Activated B cell treated with CpG ODN at 0.5 μM for 24 hours (primary cell): Measurements from ENCODE around the gene TNIP2. TPM values are rescaled to one million over a fixed set of nuclear protein-coding genes. Genes with fewer than 3 reads are reported as not detected.
A peak's percentile ranks its signal among the peaks of the same experiment; 100 is the strongest.

Source experiments
- ATAC-seq: fragments of 200-7000 bp; cut with Tn5 transposase; one replicate; pipeline ENCODE4 v1.10.0; 2021; ENCODE audit warnings: low read depth, mild to moderate bottlenecking, moderate library complexity
- CTCF ChIA-PET: fragments of 350-600 bp; sonication (Branson Sonifier 250); formaldehyde crosslinking; loops from one replicate; lab custom pipeline; 2021; ENCODE audit warnings: antibody characterized with exemption; lab: Charles Lee
- POLR2A ChIA-PET: fragments of 350-600 bp; sonication (Branson Sonifier 250); formaldehyde crosslinking; loops from one replicate; lab custom pipeline; 2021; ENCODE audit warnings: antibody characterized with exemption; lab: Charles Lee
- DNase-seq: peaks from one replicate; pipeline ENCODE4 v3.0.0; 2022
- H3K27ac Mint-ChIP-seq: one replicate; pipeline ENCODE4 v1.8.0; 2020; ENCODE audit warnings: mixed read lengths
- H3K27me3 Mint-ChIP-seq: one replicate; pipeline ENCODE4 v1.8.0; 2021; ENCODE audit warnings: mixed read lengths
- H3K36me3 Mint-ChIP-seq: one replicate; pipeline ENCODE4 v1.8.0; 2021; ENCODE audit warnings: low read depth, mixed read lengths
- H3K4me1 Mint-ChIP-seq: one replicate; pipeline ENCODE4 v1.8.0; 2021; ENCODE audit warnings: mixed read lengths
- H3K4me3 Mint-ChIP-seq: one replicate; pipeline ENCODE4 v1.8.0; 2020; ENCODE audit warnings: mild to moderate bottlenecking, mixed read lengths
- H3K9me3 Mint-ChIP-seq: one replicate; pipeline ENCODE4 v1.8.0; 2020; ENCODE audit warnings: mixed read lengths
- intact Hi-C: fragments of 100-400 bp; cut with micrococcal nuclease; formaldehyde crosslinking; loops from one replicate; pipeline ENCODE4 v1.15.1; 2024
- total RNA-seq: library from RNA; stranded (reverse); gene quantifications from 2 replicates; pipeline ENCODE4 v1.2.3, GENCODE V29; 2022
- TF ChIP-seq, protein P1 (sequence below): fragments of 200-600 bp; IDR thresholded peaks from one replicate; pipeline ENCODE4 v1.8.0; 2022; ENCODE audit warnings: antibody characterized with exemption, mild to moderate bottlenecking

Gene TNIP2
- total RNA-seq, 1 donor from 2014 or later = 83.2 TPM

DNA sequence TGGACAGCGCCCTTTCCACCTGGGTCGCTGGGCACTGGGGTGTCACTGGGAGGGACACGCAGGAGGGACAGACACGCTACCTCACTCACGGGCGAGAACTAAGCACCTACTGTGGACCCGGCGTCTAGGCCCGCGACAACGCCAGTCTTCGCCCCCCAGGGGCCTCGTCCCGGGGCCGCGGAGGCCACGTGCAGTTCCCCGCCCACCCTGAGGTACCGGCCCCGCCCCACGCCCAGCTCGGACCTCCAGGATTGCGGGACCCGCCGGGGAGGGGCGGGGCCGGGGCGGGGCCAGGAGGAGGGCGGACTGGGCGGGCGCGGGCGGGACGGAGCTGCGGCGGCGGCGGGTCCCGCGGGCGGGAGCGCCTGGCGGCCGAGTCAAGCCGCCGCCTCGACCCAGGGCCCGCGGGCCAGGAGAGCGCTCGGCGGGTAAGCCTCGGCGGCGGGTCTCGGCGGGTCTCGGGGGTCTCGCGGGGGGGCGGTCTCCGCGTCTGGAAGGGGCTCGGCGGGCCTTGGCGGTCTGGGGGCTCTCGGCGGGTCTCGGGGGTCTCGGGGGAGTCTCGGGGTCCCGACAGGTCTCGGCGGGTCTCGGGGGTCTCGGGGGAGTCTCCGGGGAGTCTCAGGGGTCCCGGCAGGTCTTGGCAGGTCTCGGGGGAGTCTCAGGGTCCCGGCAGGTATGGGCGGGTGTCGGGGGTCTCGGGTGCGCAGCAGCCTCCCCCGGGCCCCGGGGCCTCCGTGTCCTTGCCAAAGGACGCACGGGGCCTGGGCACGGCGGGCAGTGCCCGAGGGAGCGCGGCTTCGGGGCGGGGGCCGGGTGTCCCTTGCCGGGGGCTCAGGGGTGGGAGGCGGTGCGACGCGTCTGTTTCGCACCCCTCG lies 36.8 kb upstream of the TNIP2 start, which contains the start of gene SH3BP2:
Gene SH3BP2, plus strand, starts transcription at position 375 of the 875 bp plus-strand sequence. CDS start 27,533 bp downstream, outside the sequence.
- Mint-ChIP-seq H3K36me3 (no peaks in the 10 kb centered on the region), H3K27ac (peak within 1 kb of the TSS; percentile 24), H3K27me3 (no peaks in the 10 kb centered on the region), H3K4me1 (peaks cover 82% of the 10 kb centered on the region), H3K9me3 (no peaks in the 10 kb centered on the region), H3K4me3 (peak within 1 kb of the TSS; percentile 87)
- TF ChIP-seq, protein P1, sequence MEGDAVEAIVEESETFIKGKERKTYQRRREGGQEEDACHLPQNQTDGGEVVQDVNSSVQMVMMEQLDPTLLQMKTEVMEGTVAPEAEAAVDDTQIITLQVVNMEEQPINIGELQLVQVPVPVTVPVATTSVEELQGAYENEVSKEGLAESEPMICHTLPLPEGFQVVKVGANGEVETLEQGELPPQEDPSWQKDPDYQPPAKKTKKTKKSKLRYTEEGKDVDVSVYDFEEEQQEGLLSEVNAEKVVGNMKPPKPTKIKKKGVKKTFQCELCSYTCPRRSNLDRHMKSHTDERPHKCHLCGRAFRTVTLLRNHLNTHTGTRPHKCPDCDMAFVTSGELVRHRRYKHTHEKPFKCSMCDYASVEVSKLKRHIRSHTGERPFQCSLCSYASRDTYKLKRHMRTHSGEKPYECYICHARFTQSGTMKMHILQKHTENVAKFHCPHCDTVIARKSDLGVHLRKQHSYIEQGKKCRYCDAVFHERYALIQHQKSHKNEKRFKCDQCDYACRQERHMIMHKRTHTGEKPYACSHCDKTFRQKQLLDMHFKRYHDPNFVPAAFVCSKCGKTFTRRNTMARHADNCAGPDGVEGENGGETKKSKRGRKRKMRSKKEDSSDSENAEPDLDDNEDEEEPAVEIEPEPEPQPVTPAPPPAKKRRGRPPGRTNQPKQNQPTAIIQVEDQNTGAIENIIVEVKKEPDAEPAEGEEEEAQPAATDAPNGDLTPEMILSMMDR = no peak
- DNase-seq = peak; percentile 69
- peak; percentile 79 for ATAC-seq
- CTCF ChIA-PET = no interaction called here
- POLR2A ChIA-PET = interaction anchor here (0.5 to 1.0 kb wide), 4 partner anchors 10 to 145 kb away, joined by 3 read pairs; no protein-coding TSS in a partner anchor
- intact Hi-C loops = no loop called here

DNA sequence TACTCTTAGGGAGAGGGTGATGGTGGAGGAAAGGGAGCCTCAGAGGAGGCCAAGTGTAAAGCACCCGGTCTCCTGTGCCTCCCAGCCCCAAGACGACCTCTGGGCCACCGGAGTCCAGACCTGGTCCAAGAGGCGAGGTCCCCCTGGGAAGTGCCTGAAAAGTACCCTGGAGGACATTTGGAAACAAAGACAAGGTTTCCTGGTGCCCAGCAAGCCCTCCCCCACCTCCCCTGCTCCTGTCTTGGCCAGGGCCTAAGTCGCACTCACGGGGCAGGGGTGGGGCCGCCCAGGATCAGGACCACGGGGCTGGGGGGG lies 36.2 kb upstream of the TNIP2 start:
- DNase-seq = peak; percentile 20
- ChIA-PET POLR2A (interaction anchor here (0.9 to 1.0 kb wide), 2 partner anchors 14 to 29 kb away, joined by 3 read pairs; no protein-coding TSS in a partner anchor), CTCF (no interaction called here)
- no peaks in the 10 kb centered on the region for H3K9me3 Mint-ChIP-seq
- H3K27ac Mint-ChIP-seq = peak overlapping the region; percentile 24
- intact Hi-C loops = no loop called here
- H3K36me3 Mint-ChIP-seq = no peaks in the 10 kb centered on the region
- peaks cover 82% of the 10 kb centered on the region for H3K4me1 Mint-ChIP-seq
- no peak for ATAC-seq
- H3K27me3 Mint-ChIP-seq = no peaks in the 10 kb centered on the region
- TF ChIP-seq, protein P1 = no peak
- H3K4me3 Mint-ChIP-seq = peak overlapping the region; percentile 50

DNA sequence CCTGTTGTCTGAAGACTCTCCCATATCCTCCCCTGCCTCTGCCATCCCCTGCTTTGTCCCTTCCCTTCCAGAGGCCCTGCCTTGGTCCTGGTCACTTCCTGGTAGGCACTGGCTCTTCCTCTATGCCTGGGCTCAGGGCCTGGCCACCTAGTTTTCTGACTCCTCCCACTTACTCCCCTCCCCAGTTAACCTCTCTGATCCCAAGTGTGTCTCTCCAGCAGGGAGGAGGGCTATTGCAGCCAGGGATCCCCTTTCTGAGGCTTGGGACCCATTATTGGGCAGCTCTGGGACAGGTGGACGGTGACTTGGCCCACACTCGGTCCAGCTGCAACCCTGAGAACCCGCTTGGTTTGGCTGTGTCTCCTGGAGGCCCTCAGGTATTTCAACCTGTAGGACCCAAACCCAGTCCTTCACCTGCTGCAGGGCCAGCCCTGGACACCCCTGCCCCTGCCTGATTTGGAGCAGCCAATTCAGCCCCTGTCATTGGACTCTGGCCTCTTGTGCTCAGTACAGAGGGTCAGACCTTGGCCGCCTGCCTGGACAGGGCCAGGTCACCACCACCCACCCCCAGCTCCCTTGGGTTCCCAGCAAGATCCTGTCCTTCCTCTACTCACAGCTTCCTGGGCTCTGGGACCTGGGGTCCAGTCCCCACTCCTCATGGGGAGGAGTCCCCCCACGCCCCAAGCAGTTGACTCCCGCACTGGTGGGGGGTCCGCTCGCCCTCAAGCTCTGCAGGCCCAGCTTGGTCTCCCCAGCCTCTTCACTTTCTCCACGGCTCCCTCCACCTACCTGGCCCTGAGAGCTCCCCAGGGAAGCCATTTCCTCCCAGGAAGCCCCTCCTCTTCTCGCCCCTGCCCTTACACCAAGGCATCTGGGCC lies 35.6 kb upstream of the TNIP2 start:
- DNase-seq (peak; percentile 18), ATAC-seq (no peak)
- TF ChIP-seq, protein P1 = no peak
- CTCF ChIA-PET = no interaction called here
- H3K4me3 Mint-ChIP-seq = no peak overlapping the region
- peak overlapping the region; percentile 56 for H3K27ac Mint-ChIP-seq
- H3K4me1 Mint-ChIP-seq = peaks cover 82% of the 10 kb centered on the region
- H3K36me3 Mint-ChIP-seq = no peaks in the 10 kb centered on the region
- no peaks in the 10 kb centered on the region for H3K9me3 Mint-ChIP-seq
- POLR2A ChIA-PET = interaction anchor here (0.5 kb wide), 1 partner anchor 61 kb away, joined by 9 read pairs; no protein-coding TSS in a partner anchor
- no peaks in the 10 kb centered on the region for H3K27me3 Mint-ChIP-seq
- intact Hi-C loops = loop anchor here (1.0 kb wide), 1 partner anchor 10 kb away; no protein-coding TSS in a partner anchor

DNA sequence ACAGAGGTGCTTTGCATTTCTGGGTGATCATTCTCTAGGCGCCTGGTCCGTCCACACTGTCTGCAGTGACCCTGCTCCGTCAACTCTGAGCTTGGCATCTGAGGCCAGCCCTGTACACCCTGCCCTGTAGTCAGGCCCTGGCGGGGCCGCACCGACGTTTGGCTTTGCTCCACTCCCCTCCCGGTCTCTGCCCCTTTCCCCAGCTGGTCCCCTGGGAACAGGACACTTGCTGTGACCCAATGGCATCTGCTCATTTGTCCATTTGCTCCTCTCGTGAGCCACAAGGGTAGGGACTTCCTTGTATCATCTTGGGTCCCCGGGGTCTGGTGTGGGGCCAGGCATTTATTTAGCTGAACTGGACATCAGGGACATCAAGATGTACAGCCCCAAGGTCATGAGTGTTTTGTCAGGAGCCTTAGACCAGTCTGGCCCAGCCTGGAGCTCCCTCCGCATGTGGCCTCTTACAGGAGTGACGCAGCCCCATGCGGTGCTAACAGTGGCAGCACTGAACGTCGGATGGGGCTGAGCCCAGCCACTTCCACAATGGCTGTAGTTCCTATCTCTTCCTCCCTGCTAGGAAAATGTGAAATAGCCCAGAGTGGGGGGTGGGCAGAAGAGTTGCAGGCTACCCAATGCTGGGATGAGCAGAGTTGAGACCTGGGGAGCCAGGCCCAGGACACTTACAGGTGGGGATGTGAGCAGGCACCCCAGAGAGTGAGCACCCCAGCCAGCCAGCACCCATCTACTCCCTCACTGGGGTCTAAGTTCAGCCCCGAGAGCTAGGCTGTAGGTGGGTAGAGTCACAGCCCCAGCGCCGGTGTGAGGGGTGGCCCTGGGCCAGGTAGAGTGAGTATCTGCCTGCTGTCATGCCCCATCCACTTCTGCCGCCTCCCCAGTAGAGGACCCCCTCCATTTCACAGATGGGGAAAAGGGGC lies 34.7 kb upstream of the TNIP2 start:
- POLR2A ChIA-PET = interaction anchor here (0.5 to 1.2 kb wide), 4 partner anchors 8 to 62 kb away, joined by 3 to 9 read pairs (median 4); no protein-coding TSS in a partner anchor
- peak; percentile 18 for DNase-seq
- no peaks in the 10 kb centered on the region for H3K36me3 Mint-ChIP-seq
- peak overlapping the region; percentile 56 for H3K27ac Mint-ChIP-seq
- no peaks in the 10 kb centered on the region for H3K27me3 Mint-ChIP-seq
- CTCF ChIA-PET = no interaction called here
- TF ChIP-seq, protein P1 = no peak
- ATAC-seq = no peak
- peaks cover 86% of the 10 kb centered on the region for H3K4me1 Mint-ChIP-seq
- intact Hi-C loops = loop anchor here (1.0 kb wide), 1 partner anchor 10 kb away; no protein-coding TSS in a partner anchor
- H3K9me3 Mint-ChIP-seq = no peaks in the 10 kb centered on the region
- H3K4me3 Mint-ChIP-seq = no peak overlapping the region
